ENCODE results near the gene MZT1.

GRCh38 chr13:72760189-72760588, 32.8 kb upstream of the MZT1 start:
- no peak for TF ChIP-seq EZH2 (IDR thresholded peaks at IDR 0.05)
- no peak for TF ChIP-seq CTCF (IDR thresholded peaks at IDR 0.05)
- TF ChIP-seq EZH2phosphoT487 (IDR thresholded peaks at IDR 0.05) = no peak

All from neural progenitor cell (in vitro differentiated cells).